Common myeloid progenitor, CD34-positive (primary cell): ENCODE measurements around the gene EMP1. TPM values are rescaled to one million over a fixed set of nuclear protein-coding genes. Genes with fewer than 3 reads are reported as not detected.
A peak's percentile ranks its signal among the peaks of the same experiment; 100 is the strongest.

Experiments used
- CTCF ChIA-PET: fragments of 350-600 bp; sonication (Branson Sonifier 250); formaldehyde crosslinking; loops from one replicate; lab custom pipeline; 2021; ENCODE audit warnings: antibody characterized with exemption; lab: Charles Lee
- POLR2A ChIA-PET: fragments of 350-600 bp; sonication (Branson Sonifier 250); formaldehyde crosslinking; loops from one replicate; lab custom pipeline; 2021; ENCODE audit warnings: antibody characterized with exemption; lab: Charles Lee
- DNase-seq, 3 donors: peaks; one replicate each; pipeline versions ENCODE4 v3.0.0 to v3.0.0-alpha.2; 2013
- H3K27ac ChIP-seq, 2 experiments: 1 replicate in 1 of 2; 2 replicates in 1 of 2; pipeline ENCODE4 v1.7.0; 2013; ENCODE audit warnings: inconsistent platforms in 2 of 2, low read length in 2 of 2, mild to moderate bottlenecking in 2 of 2, low read depth in 1 of 2, moderate library complexity in 1 of 2; ENCODE audit not compliant: severe bottlenecking in 2 of 2, insufficient read depth in 1 of 2, poor library complexity in 1 of 2
- H3K27me3 ChIP-seq, 5 experiments: replicated peaks in 2 of 5; 1 replicate in 3 of 5; 2 replicates in 2 of 5; pipeline versions ENCODE4 v1.6.1 to v1.7.0; 2013; ENCODE audit warnings: low read length in 4 of 5, mild to moderate bottlenecking in 2 of 5, moderate library complexity in 2 of 5, inconsistent platforms in 1 of 5; ENCODE audit not compliant: insufficient read depth in 5 of 5, control insufficient read depth in 4 of 5
- H3K36me3 ChIP-seq, 4 experiments: 1 replicate in 2 of 4; 2 replicates in 2 of 4; pipeline versions ENCODE4 v1.6.1 to v1.7.0; 2013; ENCODE audit warnings: low read length in 3 of 4, control low read depth in 1 of 4, mild to moderate bottlenecking in 1 of 4; ENCODE audit not compliant: control insufficient read depth in 4 of 4, insufficient read depth in 4 of 4
- H3K4me1 ChIP-seq, 4 experiments: 1 replicate in 3 of 4; 2 replicates in 1 of 4; pipeline versions ENCODE4 v1.6.1 to v1.7.1; 2013; ENCODE audit warnings: low read length in 3 of 4, mild to moderate bottlenecking in 3 of 4, control low read depth in 1 of 4, inconsistent platforms in 1 of 4, moderate library complexity in 1 of 4; ENCODE audit not compliant: control insufficient read depth in 4 of 4, insufficient read depth in 4 of 4; ENCODE audit errors: control extremely low read depth in 1 of 4
- H3K4me3 ChIP-seq, 7 experiments: 1 replicate in 4 of 7; 2 replicates in 3 of 7; pipeline versions ENCODE4 v1.5.1 to v1.7.0; 2013; ENCODE audit warnings: mild to moderate bottlenecking in 7 of 7, low read length in 6 of 7, moderate library complexity in 6 of 7, inconsistent platforms in 2 of 7, low read depth in 2 of 7, control low read depth in 1 of 7; ENCODE audit not compliant: insufficient read depth in 4 of 7, control insufficient read depth in 1 of 7; ENCODE audit errors: extremely low read depth in 1 of 7
- H3K9me3 ChIP-seq, 5 experiments: 1 replicate in 4 of 5; 2 replicates in 1 of 5; pipeline versions ENCODE4 v1.6.1 to v1.7.1; 2013; ENCODE audit warnings: low read length in 4 of 5, mild to moderate bottlenecking in 2 of 5, inconsistent platforms in 1 of 5, low read depth in 1 of 5, moderate library complexity in 1 of 5; ENCODE audit not compliant: control insufficient read depth in 4 of 5, insufficient read depth in 2 of 5; ENCODE audit errors: control extremely low read depth in 1 of 5
- WGBS: methylation state at CpG from one replicate; pipeline ENCODE4 v1.1.5; 2013; ENCODE audit not compliant: insufficient coverage; 5-methylcytosine and 5-hydroxymethylcytosine counted together
- polyA plus RNA-seq: library from polyadenylated mRNA; unstranded; fragments of 120-200 nt; gene quantifications from one replicate; pipeline ENCODE4 v1.2.1, GENCODE V29; 2013

Gene EMP1, protein sequence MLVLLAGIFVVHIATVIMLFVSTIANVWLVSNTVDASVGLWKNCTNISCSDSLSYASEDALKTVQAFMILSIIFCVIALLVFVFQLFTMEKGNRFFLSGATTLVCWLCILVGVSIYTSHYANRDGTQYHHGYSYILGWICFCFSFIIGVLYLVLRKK
- polyA plus RNA-seq = 68.8 TPM

DNA sequence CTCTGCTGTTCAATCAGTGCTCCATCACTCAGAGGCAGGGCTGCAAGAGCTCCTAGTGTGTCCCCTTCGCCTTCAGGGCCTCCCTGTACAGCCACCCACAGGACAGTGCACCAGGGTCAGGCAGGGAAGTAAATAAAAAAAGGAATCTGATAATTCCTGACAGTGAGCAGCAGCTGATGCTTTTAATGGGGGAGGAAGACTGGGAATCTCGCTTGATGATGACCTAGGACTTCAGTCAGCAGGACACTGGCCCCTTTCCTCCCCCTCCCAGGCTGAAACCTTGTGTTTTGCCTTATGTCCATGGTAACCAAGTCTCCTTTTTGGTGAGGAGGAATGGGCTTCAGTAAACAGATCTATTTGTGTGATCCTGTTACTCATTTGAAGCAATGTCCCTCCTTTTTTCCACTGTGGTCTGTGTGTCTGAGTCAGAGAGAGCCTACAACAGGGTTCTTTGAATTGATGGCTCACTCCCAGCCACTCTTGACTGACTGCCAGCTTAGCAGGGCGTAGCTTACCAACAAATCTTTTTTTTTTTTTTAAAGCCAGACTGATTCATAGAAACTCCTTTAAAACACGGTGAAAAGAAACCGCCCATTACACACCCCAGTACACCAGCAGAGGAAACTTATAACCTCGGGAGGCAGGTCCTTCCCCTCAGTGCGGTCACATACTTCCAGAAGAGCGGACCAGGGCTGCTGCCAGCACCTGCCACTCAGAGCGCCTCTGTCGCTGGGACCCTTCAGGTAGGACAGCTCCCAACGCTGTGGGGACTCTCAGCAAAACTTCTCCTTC, at the start of gene EMP1:
Gene EMP1, plus strand, starts transcription at position 597 of the 792 bp plus-strand sequence. CDS start 14,785 bp downstream, outside the sequence.
- DNase-seq = peak; percentile 91 to 98 (median 98)
- 9% methylated on average over 8 of the region's 11 CpGs for WGBS
- Histone ChIP-seq H3K27ac (peak within 1 kb of the TSS; percentile 22 to 85), H3K9me3 (no peaks in the 10 kb centered on the region), H3K4me3 (peak within 1 kb of the TSS; percentile 16 to 95 (median 72)), H3K4me1 (peaks cover 18 to 74% (median 63%) of the 10 kb centered on the region in 4 experiments), H3K36me3 (no peaks in the 10 kb centered on the region), H3K27me3 (no peaks in the 10 kb centered on the region)
- ChIA-PET CTCF (interaction anchor here (0.6 to 1.9 kb wide), 11 partner anchors 9 to 109 kb away, joined by 3 to 9 read pairs (median 4); no protein-coding TSS in a partner anchor), POLR2A (interaction anchor here (3.2 kb wide), 1 partner anchor 16 kb away, joined by 12 read pairs; no protein-coding TSS in a partner anchor)

GRCh38 chr12:13147688-13148484, 48.6 kb upstream of the EMP1 start:
- Histone ChIP-seq H3K36me3 (no peaks in the 10 kb centered on the region), H3K9me3 (no peaks in the 10 kb centered on the region), H3K4me1 (peaks cover 8 to 46% (median 38%) of the 10 kb centered on the region in 4 experiments), H3K4me3 (no peak overlapping the region), H3K27me3 (no peaks in the 10 kb centered on the region), H3K27ac (peak overlapping the region in 1 of 2 experiments; percentile 44)
- POLR2A ChIA-PET = interaction anchor here (1.0 kb wide), 1 partner anchor 26 kb away, joined by 5 read pairs; no protein-coding TSS in a partner anchor
- CTCF ChIA-PET = interaction anchor here (0.8 to 1.5 kb wide), 5 partner anchors 17 to 50 kb away, joined by 3 to 5 read pairs (median 3); no protein-coding TSS in a partner anchor
- 39% methylated on average over 9 of the region's 12 CpGs for WGBS
- peak; percentile 62 to 95 (median 91) for DNase-seq

- CTCF ChIA-PET = interaction anchor here (0.8 to 1.5 kb wide), 6 partner anchors 17 to 232 kb away, joined by 3 to 5 read pairs (median 3); no protein-coding TSS in a partner anchor
- WGBS = 96% methylated on average over 3 of the region's 3 CpGs
- Histone ChIP-seq H3K27ac (peak overlapping the region in 1 of 2 experiments; percentile 44), H3K4me3 (no peak overlapping the region), H3K4me1 (peaks cover 8 to 51% (median 40%) of the 10 kb centered on the region in 4 experiments), H3K27me3 (no peaks in the 10 kb centered on the region), H3K9me3 (no peaks in the 10 kb centered on the region), H3K36me3 (no peaks in the 10 kb centered on the region)
- DNase-seq = no peak
- POLR2A ChIA-PET = interaction anchor here (1.0 kb wide), 1 partner anchor 25 kb away, joined by 5 read pairs; no protein-coding TSS in a partner anchor
These were observed 48.1 kb upstream of the EMP1 start for GRCh38 chr12:13148485-13148847.

DNA sequence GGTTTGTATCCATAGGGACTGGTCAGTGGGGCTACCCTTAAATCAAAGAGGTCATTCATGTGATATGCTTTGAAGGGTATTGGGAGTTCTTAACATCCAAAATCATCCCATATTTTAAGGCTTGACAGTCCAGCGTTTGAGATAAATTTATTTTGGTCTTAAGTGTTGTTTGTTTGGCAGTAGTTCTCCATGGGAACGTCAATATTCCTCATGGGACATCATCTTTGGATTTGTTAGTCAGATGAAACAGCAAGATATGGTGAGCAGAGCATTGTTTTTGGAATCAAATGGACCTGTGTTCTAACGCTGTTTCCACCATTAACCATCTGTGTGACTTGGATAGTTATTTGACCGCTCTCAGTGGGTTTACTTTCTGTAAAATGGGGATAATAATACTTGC, 47.1 kb upstream of the EMP1 start:
- H3K27me3 ChIP-seq = no peaks in the 10 kb centered on the region
- no peak overlapping the region for H3K27ac ChIP-seq
- no peaks in the 10 kb centered on the region for H3K9me3 ChIP-seq
- no peak overlapping the region for H3K4me3 ChIP-seq
- DNase-seq = no peak
- POLR2A ChIA-PET = interaction anchor here (0.5 to 0.7 kb wide), 2 partner anchors 8 to 91 kb away, joined by 4 to 5 read pairs; no protein-coding TSS in a partner anchor
- 100% methylated on average over 3 of the region's 4 CpGs for WGBS
- no peaks in the 10 kb centered on the region for H3K36me3 ChIP-seq
- CTCF ChIA-PET = interaction anchor here (1.1 to 1.5 kb wide), 3 partner anchors 30 to 232 kb away, joined by 3 to 5 read pairs (median 5); no protein-coding TSS in a partner anchor
- peaks cover 8 to 50% (median 40%) of the 10 kb centered on the region in 4 experiments for H3K4me1 ChIP-seq

- Histone ChIP-seq H3K9me3 (no peaks in the 10 kb centered on the region), H3K27me3 (no peaks in the 10 kb centered on the region), H3K36me3 (no peaks in the 10 kb centered on the region), H3K4me1 (peaks cover 5 to 51% (median 32%) of the 10 kb centered on the region in 4 experiments), H3K4me3 (no peak overlapping the region), H3K27ac (no peak overlapping the region)
- DNase-seq = no peak
- WGBS = 100% methylated on average over 1 of the region's 1 CpG
- CTCF ChIA-PET = interaction anchor here (0.8 to 1.6 kb wide), 4 partner anchors 13 to 60 kb away, joined by 3 to 4 read pairs (median 3); no protein-coding TSS in a partner anchor
- POLR2A ChIA-PET = no interaction called here
These were observed 44.2 kb upstream of the EMP1 start for GRCh38 chr12:13152281-13152680.

DNA sequence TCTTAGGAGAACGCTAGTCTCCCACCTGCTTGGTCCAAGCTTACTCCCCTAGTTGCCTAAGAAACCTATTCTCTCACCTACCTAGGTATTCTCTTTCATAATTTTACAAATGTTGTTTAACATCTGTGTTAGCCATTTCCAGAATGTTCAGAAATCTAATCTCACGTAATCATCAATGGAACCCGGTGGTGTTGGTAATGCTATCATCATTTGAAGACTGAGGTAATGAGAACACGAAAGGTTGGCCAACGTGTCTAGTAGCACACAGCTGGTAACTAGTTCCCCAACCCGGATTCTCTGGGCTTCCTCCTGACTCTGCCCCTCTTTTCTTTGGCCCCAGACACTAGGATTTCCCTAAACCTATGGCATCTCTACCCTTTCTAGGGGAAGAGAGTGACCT, 43.8 kb upstream of the EMP1 start:
- 95% methylated on average over 6 of the region's 6 CpGs for WGBS
- CTCF ChIA-PET = interaction anchor here (0.8 to 1.6 kb wide), 4 partner anchors 13 to 59 kb away, joined by 3 to 4 read pairs (median 3); no protein-coding TSS in a partner anchor

More for the DNA sequence above, 43.8 kb upstream of the EMP1 start:
- Histone ChIP-seq H3K36me3 (no peaks in the 10 kb centered on the region), H3K9me3 (no peaks in the 10 kb centered on the region), H3K4me3 (no peak overlapping the region), H3K27me3 (no peaks in the 10 kb centered on the region), H3K27ac (no peak overlapping the region), H3K4me1 (peaks cover 3 to 50% (median 31%) of the 10 kb centered on the region in 4 experiments)
- POLR2A ChIA-PET = no interaction called here
- DNase-seq = no peak
